Gastroesophageal sphincter (tissue), 3 donors: Measurements from ENCODE around the gene SLAMF8.

Experiments
- CTCF ChIP-seq, 4 experiments: fragments of 200-600 bp in 2 of 4; fragments of 450-650 bp in 2 of 4; sonication (generic) in 1 of 4; IDR thresholded peaks; one replicate each; pipeline ENCODE4 v1.5.1; 2017 to 2019; ENCODE audit warnings: antibody characterized with exemption in 4 of 4, mild to moderate bottlenecking in 2 of 4, moderate library complexity in 2 of 4
- EP300 ChIP-seq: sonication (generic); formaldehyde crosslinking; IDR thresholded peaks from one replicate; pipeline ENCODE4 v1.6.1; 2017; ENCODE audit warnings: antibody characterized with exemption, mild to moderate bottlenecking
- POLR2A ChIP-seq, 2 donors: fragments of 450-650 bp; IDR thresholded peaks; one replicate each; pipeline ENCODE4 v1.6.1; 2017; ENCODE audit warnings: antibody characterized with exemption in 2 of 2, mild to moderate bottlenecking in 2 of 2, moderate library complexity in 1 of 2
- POLR2AphosphoS5 ChIP-seq: sonication (generic); formaldehyde crosslinking; IDR thresholded peaks from one replicate; pipeline ENCODE4 v1.6.1; 2017; ENCODE audit warnings: antibody characterized with exemption

- TF ChIP-seq CTCF (IDR thresholded peaks at IDR 0.05) (no peak), POLR2A (IDR thresholded peaks at IDR 0.05) (no peak), EP300 (no peak), POLR2AphosphoS5 (no peak)
Measured at GRCh38 chr1:159827102-159827490, 423 bp downstream of the SLAMF8 start.
